K562 (cell line): Measurements from ENCODE around the gene OR1D5. TPM values are rescaled to one million over a fixed set of nuclear protein-coding genes. Genes with fewer than 3 reads are reported as not detected.
"Not testable (repeated sequence)": the region's sequence is repeated elsewhere in the genome, so short reads cannot be mapped to it uniquely, and the experiment has no call there.

Experiments
- ATAC-seq: fragments of 200-7000 bp; cut with Tn5 transposase; 3 replicates; pipeline ENCODE4 v1.9.1; 2020; ENCODE audit warnings: moderate library complexity
- BruUV-seq: library from RNA; stranded (reverse); fragments of 400-500 nt; replicated peaks from 2 replicates; lab custom pipeline; 2021; lab: Mats Ljungman, UMichigan
- CTCF ChIA-PET: fragments of 300-600 bp; formaldehyde crosslinking; extraction: SDS; loops from one replicate; lab custom pipeline; 2021; ENCODE audit warnings: low intra/inter-chr PET ratio; lab: Yijun Ruan, JAX
- POLR2A ChIA-PET: fragments of 300-600, 350-650 bp; sonication (Branson Sonifier 250); formaldehyde crosslinking; extraction: SDS; loops from one replicate; lab custom pipeline; 2021; ENCODE audit warnings: antibody characterized with exemption, inconsistent platforms; lab: Yijun Ruan, JAX
- DNase-seq, 4 experiments: peaks; one replicate each; pipeline versions ENCODE4 v3.0.0 to v3.0.0-alpha.2; 2011 to 2018; ENCODE audit warnings: low spot score in 3 of 4, mixed read lengths in 3 of 4; ENCODE audit errors: extremely low read depth in 1 of 4
- FAIRE-seq: peaks from 2 replicates; lab custom pipeline; 2011; peaks lifted over from hg19 to GRCh38; lab: Jason Lieb, UNC
- H2AFZ ChIP-seq: 2 replicates; pipeline ENCODE4 v1.6.0; 2011; ENCODE audit warnings: low read depth, low read length, control low read depth, inconsistent platforms
- H3K27ac ChIP-seq: fragments of 200-600 bp; 3 replicates; pipeline ENCODE4 v1.8.0; 2011; ENCODE audit warnings: low read depth, mild to moderate bottlenecking, control low read depth, inconsistent platforms, low read length, moderate library complexity, mixed read lengths; ENCODE audit errors: extremely low read depth
- H3K27me3 ChIP-seq, 2 experiments: fragments of 300-600 bp in 1 of 2; 2 replicates in 1 of 2; 3 replicates in 1 of 2; pipeline versions ENCODE4 v1.6.0 to v1.8.0; 2011; ENCODE audit warnings: inconsistent platforms in 2 of 2, low read length in 2 of 2, mild to moderate bottlenecking in 1 of 2, mixed read lengths in 1 of 2, moderate library complexity in 1 of 2; ENCODE audit not compliant: control insufficient read depth in 2 of 2, insufficient read depth in 2 of 2
- H3K36me3 ChIP-seq: fragments of 300-600 bp; 3 replicates; pipeline ENCODE4 v1.8.0; 2011; ENCODE audit warnings: mild to moderate bottlenecking, low read length, inconsistent platforms; ENCODE audit not compliant: control insufficient read depth, insufficient read depth
- H3K4me1 ChIP-seq, 2 experiments: fragments of 200-600 bp in 1 of 2; replicated peaks in 1 of 2; 2 replicates in 1 of 2; 3 replicates in 1 of 2; pipeline versions ENCODE4 v1.5.1 to v1.8.0; 2011; ENCODE audit warnings: inconsistent platforms in 2 of 2, low read length in 2 of 2, mild to moderate bottlenecking in 1 of 2, mixed read lengths in 1 of 2, moderate library complexity in 1 of 2; ENCODE audit not compliant: control insufficient read depth in 2 of 2, insufficient read depth in 2 of 2
- H3K4me2 ChIP-seq: 2 replicates; pipeline ENCODE4 v1.6.1; 2011; ENCODE audit warnings: low read length, control low read depth, inconsistent platforms, mixed read lengths; ENCODE audit not compliant: insufficient read depth
- H3K4me3 ChIP-seq: fragments of 200-600 bp; sonication (generic), shearing (Covaris generic); 2 replicates; pipeline ENCODE4 v1.5.1; 2016; ENCODE audit warnings: control low read depth, inconsistent platforms
- H3K79me2 ChIP-seq: fragments of 200-600 bp; 3 replicates; pipeline ENCODE4 v1.8.0; 2011; ENCODE audit warnings: low read length, inconsistent platforms; ENCODE audit not compliant: control insufficient read depth, insufficient read depth
- H3K9ac ChIP-seq, 2 experiments: 2 replicates each; pipeline versions ENCODE4 v1.6.0 to v1.6.1; 2011; ENCODE audit warnings: low read depth in 2 of 2, low read length in 2 of 2, control low read depth in 1 of 2, inconsistent platforms in 1 of 2, mild to moderate bottlenecking in 1 of 2, mixed read lengths in 1 of 2; ENCODE audit not compliant: insufficient read depth in 1 of 2
- H3K9me1 ChIP-seq: one replicate; pipeline ENCODE4 v1.6.0; 2011; ENCODE audit warnings: inconsistent platforms, mild to moderate bottlenecking, low read length, moderate library complexity; ENCODE audit not compliant: control insufficient read depth, insufficient read depth
- H3K9me3 ChIP-seq: replicated peaks from 2 replicates; pipeline ENCODE4 v1.5.1; 2011; ENCODE audit warnings: low read depth, low read length, inconsistent platforms; ENCODE audit not compliant: control insufficient read depth, insufficient read depth
- H4K20me1 ChIP-seq: replicated peaks from 2 replicates; pipeline ENCODE4 v1.6.1; 2011; ENCODE audit warnings: low read length, inconsistent platforms, mixed read lengths; ENCODE audit not compliant: control insufficient read depth, insufficient read depth
- ARID2 ChIP-seq: fragments of 450-650 bp; IDR thresholded peaks from 2 replicates; pipeline ENCODE4 v1.6.1; 2017; ENCODE audit warnings: antibody characterized with exemption, mild to moderate bottlenecking
- MEF2D ChIP-seq: conservative IDR thresholded peaks from 2 replicates; pipeline ENCODE4 v1.6.1; 2016; ENCODE audit warnings: low read depth, missing genetic modification characterization, missing compliant biosample characterization
- WGBS: fragments of 100-300 bp; shearing (Covaris generic); methylation state at CpG from one replicate; pipeline ENCODE4 v1.1.6; 2016; ENCODE audit warnings: low coverage, mixed read lengths; ENCODE audit not compliant: insufficient coverage; ENCODE audit errors: missing lambda C conversion rate; 5-methylcytosine and 5-hydroxymethylcytosine counted together
- in situ Hi-C: fragments of 300-500 bp; cut with MboI; formaldehyde crosslinking; loops from 4 replicates; pipeline ENCODE4 v1.15.0; 2018; ENCODE audit warnings: inconsistent platforms, mixed read lengths
- intact Hi-C: fragments of 100-400 bp; cut with micrococcal nuclease; formaldehyde crosslinking; loops from 2 replicates; pipeline ENCODE4 v1.14.2; 2022
- polyA plus RNA-seq, 8 experiments: library from polyadenylated mRNA; depleted of rRNA in 4 of 8; stranded (reverse) in 5 of 8; unstranded in 3 of 8; fragments of >200 nt; fragmentation: Nextera tagmentation in 2 of 8; fragmentation: Illumina TruSeq in 1 of 8; extraction: Ambion mirVana in 2 of 8; extraction: Trizol in 1 of 8; gene quantifications; 2 replicates each; pipeline versions ENCODE4 v1.2.1 to v1.2.3, GENCODE V29; 2011 to 2014; ENCODE audit warnings: inconsistent platforms in 1 of 8, missing spikeins in 1 of 8
- total RNA-seq, 7 experiments: library from RNA; depleted of rRNA in 6 of 7; stranded (reverse); fragments of >200 nt in 6 of 7; fragmentation: Illumina TruSeq in 2 of 7; extraction: Trizol in 2 of 7; gene quantifications; 2 replicates each; pipeline versions ENCODE4 v1.2.1 to v1.2.3, GENCODE V29; 2011 to 2021; ENCODE audit warnings: low replicate concordance in 1 of 7

The OR1D5 gene
- total and polyA plus RNA-seq, 9 of the 15 experiments (the other 6 are each of a cell fraction or from before 2014, with no cell fraction given), result not detected

DNA sequence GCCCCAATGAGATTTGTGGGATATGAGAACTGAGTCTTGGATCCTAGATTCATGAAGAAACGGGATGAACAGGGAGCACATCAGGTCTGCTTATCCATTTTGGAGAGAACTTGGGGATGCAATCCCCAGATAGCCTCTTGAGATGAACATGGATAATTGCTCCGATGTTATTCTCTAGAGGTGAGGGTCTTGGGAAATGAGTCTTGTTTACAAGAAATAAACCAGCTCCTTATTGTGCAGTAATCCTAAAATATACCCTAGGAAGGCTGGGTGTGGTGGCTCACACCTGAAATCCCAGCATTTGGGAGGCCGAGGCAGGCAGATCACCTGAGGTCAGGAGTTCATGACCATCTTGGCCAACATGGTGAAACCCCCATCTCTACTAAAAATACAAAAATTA, 40.9 kb upstream of the OR1D5 start, which contains the start of gene OR1D2 (continued):
- TF ChIP-seq ARID2 (no peak), MEF2D (no peak)

DNA sequence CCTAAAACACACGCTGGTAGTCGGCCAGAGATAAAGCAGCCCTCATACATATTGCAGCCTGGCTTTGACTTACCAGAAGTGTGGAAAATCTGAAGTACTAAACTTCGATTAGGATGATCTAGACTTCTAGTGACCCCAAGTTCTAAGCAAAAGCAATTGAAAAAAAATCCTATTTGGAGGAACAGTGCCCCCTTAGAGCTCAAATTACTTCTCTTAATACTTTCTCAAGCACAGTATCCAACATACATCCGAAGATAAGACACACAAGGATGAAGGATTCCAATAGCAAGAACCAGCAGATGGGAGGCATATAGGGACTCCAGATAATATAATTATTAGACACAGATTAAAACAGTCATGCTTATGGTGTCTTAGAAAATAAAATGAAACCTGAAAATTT, 10.4 kb upstream of the OR1D5 start:
- H3K9me1 ChIP-seq, in situ Hi-C loops, DNase-seq, H3K4me1 ChIP-seq, FAIRE-seq, BruUV-seq, H3K4me3 ChIP-seq, CTCF ChIA-PET, H2AFZ ChIP-seq, ATAC-seq, H3K4me2 ChIP-seq, H3K9ac ChIP-seq, H3K27me3 ChIP-seq, H3K27ac ChIP-seq, H3K9me3 ChIP-seq, intact Hi-C loops, H3K36me3 ChIP-seq, H4K20me1 ChIP-seq, H3K79me2 ChIP-seq, POLR2A ChIA-PET: not testable (repeated sequence)
- 0% methylated on average over 4 of the region's 4 CpGs for WGBS

DNA sequence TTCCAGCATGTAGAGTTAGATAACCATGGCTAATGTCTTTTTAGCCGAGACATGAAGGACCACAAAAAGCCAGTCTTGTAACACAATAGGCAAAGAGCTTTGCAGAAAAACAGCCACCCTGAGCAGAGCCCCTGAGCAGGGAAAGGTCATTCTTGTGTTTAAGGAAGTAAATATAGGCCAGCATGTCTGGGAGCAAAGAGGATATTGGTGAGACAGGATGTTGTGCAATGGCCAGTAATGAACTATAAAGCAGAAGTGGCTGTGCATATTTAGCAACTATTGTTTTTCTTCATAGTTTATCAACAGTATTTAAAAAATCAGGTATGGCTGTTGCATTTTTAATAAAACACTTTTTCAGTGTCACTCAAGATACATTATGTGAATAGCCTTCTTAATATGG, 1.8 kb upstream of the OR1D5 start:
- H3K4me1 ChIP-seq, BruUV-seq, H3K27ac ChIP-seq, POLR2A ChIA-PET, intact Hi-C loops, H3K4me3 ChIP-seq, H3K9me1 ChIP-seq, CTCF ChIA-PET, H3K79me2 ChIP-seq, H2AFZ ChIP-seq, H4K20me1 ChIP-seq, in situ Hi-C loops, H3K9ac ChIP-seq, H3K27me3 ChIP-seq, H3K36me3 ChIP-seq, ATAC-seq, DNase-seq, H3K4me2 ChIP-seq, FAIRE-seq, H3K9me3 ChIP-seq: not testable (repeated sequence)
- no CpG with 5 or more reads among the region's 1 CpG for WGBS

DNA sequence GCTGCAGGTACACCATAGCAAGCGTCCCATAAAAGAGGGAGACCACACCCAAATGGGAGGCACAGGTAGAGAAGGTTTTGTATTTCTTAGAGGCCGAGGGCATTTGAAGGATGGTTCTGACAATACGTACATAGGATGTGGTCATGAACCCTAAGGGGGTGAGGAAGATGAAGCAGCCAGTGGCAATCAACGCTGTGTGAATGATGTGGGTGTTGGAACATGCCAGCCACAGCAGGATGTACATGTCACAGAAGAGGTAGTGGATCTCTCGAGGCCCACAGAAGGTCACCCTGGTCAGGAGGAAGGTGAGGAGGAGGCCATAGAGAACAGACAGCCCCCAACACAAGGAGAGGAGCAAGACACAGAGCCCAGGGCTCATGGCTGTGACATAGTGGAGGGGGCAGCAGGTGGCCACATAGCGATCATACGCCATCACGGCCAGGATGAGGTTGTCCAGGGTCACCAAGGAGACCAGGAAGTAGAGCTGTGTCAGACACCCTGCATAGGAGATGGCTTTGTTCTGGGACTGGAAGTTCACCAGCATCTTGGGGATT, 506 bp downstream of the OR1D5 start:
- BruUV-seq, CTCF ChIA-PET, FAIRE-seq, H3K36me3 ChIP-seq, H3K27ac ChIP-seq, ATAC-seq, intact Hi-C loops, H3K9ac ChIP-seq, H3K4me1 ChIP-seq, H3K9me1 ChIP-seq, in situ Hi-C loops, H3K4me3 ChIP-seq, POLR2A ChIA-PET, H3K9me3 ChIP-seq, DNase-seq, H3K4me2 ChIP-seq, H2AFZ ChIP-seq, H4K20me1 ChIP-seq, H3K27me3 ChIP-seq, H3K79me2 ChIP-seq: not testable (repeated sequence)
- 0% methylated on average over 3 of the region's 8 CpGs for WGBS
